Uterus (tissue), 2 donors: ENCODE data around the gene KLF6.

Experiments
- POLR2A ChIP-seq, 2 donors: fragments of 450-650 bp; IDR thresholded peaks; one replicate each; pipeline ENCODE4 v1.6.1; 2016; ENCODE audit warnings: antibody characterized with exemption in 2 of 2, mild to moderate bottlenecking in 1 of 2, moderate library complexity in 1 of 2
- TF ChIP-seq, protein P1 (sequence below), 4 experiments: fragments of 200-600 bp in 2 of 4; fragments of 450-650 bp in 2 of 4; sonication (generic) in 2 of 4; IDR thresholded peaks; one replicate each; pipeline ENCODE4 v1.5.1; 2016 to 2019; ENCODE audit warnings: antibody characterized with exemption in 4 of 4, mild to moderate bottlenecking in 2 of 4, moderate library complexity in 1 of 4

DNA sequence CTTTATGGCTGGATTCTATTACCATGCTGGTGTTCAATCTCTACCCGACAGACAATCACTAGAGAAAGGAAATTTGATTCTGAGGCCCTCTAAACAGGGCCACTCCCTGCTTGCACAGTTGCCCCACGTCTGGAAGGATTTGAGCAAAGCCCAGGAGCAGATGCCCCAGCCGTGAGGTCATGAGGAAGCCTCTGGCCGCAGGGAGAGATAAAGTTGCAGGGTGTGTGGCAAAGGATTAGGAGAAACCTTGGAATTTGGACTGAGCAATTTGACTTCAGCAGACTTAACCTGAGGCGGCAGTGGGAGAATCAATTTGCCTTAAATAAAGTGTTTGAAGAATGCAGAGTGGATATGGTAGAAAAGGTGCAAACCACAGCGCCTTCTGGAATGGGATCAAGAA lies 40.2 kb upstream of the KLF6 start:
- TF ChIP-seq, protein P1, sequence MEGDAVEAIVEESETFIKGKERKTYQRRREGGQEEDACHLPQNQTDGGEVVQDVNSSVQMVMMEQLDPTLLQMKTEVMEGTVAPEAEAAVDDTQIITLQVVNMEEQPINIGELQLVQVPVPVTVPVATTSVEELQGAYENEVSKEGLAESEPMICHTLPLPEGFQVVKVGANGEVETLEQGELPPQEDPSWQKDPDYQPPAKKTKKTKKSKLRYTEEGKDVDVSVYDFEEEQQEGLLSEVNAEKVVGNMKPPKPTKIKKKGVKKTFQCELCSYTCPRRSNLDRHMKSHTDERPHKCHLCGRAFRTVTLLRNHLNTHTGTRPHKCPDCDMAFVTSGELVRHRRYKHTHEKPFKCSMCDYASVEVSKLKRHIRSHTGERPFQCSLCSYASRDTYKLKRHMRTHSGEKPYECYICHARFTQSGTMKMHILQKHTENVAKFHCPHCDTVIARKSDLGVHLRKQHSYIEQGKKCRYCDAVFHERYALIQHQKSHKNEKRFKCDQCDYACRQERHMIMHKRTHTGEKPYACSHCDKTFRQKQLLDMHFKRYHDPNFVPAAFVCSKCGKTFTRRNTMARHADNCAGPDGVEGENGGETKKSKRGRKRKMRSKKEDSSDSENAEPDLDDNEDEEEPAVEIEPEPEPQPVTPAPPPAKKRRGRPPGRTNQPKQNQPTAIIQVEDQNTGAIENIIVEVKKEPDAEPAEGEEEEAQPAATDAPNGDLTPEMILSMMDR (IDR thresholded peaks at IDR 0.05): no peak
- TF ChIP-seq POLR2A (IDR thresholded peaks at IDR 0.05): no peak
